ENCODE data around the gene TUFT1.

The TUFT1 gene

DNA sequence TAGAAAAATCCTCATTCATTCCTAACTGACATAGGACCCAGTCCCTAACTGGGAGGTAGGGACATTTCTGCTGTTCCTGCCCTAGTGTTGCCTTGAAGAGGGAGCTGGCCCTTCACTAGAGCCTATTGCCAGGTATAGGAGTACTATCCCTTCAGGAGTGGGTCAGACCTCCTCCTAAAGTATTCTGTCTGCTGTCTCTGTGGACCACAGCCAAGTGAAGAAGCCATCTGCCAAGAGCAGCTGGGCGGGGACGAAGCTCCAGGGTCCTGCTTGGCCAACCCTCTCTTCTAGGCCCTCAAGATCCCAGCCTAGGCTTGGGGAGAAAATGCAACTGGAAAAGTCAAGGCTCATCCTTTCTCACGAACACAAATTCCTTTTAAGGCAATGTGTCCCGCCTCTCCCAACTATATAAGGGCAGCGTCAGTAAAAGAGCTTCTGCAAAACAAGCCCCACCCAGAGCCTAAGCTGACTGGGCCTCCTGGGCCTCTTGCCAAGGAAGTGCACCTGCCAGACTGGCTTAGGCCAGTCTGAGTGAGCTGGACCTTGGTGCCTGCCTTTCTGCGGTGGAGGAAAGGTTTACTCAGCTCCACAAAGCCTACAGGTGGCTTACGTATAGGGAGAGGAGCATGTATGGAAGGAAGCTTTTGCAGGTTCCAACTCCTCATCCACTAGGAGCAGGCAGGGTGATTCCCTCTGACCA lies 638 bp upstream of the TUFT1 start:
- peak; percentile 15 to 38 for DNase-seq

DNA sequence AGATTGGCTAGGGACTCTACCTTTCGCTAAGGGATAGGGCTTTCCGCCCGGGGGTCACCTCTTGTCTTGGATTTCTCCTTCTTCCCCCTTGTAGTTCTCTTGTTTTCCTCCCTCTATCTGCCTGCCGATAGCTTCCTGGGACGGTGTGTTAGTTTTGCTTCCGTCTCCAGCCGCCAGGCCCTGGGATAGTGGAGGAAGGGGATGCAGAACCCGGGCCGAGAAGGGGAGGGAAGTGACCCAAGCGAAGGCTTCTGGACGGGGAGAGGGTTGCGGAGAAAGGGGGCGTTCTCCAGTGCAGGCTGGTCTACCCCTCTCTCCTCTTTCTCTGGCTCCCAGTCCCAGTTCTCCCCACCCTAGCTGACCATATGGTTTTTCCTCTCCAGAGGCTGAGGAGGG lies 871 bp downstream of the TUFT1 start:
- DNase-seq = peak in 1 of 2 experiments; percentile 24

DNA sequence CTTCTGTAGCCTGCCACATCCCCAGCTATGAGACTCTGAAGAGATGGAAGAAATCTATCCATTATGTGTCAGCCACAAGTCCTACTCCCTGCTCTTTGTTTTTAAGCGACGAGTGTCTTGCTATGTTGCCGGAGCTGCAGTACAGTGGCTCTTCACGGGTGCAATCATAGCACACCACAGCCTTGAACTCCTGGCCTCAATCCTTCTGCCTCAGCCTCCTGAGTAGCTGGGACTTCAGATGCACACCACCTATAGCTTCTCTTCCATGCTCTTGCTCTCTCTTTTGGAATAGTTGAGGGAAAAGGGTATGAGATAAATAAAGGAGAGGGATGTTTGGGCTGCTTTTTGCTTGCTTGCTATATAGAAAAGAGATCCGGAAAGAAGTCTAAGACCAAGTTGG lies 1.6 kb downstream of the TUFT1 start:
- no peak for DNase-seq

- DNase-seq = no peak
These were observed 2.6 kb downstream of the TUFT1 start for GRCh38 chr1:151542710-151543129.

- DNase-seq = no peak
These were observed 5.4 kb downstream of the TUFT1 start for GRCh38 chr1:151545542-151545941.

DNA sequence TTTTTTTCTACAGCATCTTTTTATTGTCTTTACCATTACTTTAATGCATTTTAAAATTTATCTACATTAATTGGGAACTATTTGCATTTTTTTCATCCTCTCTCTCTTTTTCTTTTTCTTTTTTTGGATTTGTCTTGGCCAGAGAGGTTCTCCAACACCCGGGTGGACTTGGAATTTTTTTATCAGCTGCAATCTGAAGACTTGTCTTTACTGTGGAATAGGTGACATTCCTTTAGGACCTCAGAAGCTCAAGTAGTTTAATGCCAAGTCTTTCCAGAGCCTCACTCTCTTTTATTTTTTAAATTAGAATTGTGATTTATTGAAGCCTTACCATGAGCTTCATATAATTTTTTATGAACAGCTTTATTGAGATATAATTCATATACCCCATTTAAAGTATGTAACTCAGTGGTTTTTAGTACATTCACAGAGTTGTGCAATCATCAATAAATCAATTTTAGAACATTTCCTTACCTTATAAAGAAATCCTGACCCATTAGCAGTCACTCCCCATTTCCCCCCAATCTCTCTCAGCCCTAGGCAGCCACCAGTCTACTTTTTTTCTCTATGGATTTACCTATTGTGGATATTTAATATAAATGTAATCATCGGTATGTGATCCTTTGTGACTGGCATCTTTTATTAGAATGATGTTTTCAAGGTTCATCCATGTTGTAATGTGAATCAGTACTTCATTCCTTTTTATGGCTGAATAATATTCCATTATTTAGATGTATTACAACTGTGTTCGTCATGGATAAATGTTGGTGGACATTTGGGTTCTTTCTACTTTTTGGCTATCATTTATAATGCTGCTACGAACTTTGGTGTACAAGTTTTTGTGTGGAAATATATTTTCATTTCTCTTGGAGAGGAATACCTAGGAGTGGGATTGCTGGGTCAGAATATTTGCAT lies 6.2 kb downstream of the TUFT1 start:
- DNase-seq = no peak

GRCh38 chr1:151547119-151547899 lies 7.2 kb downstream of the TUFT1 start:
- DNase-seq = no peak

DNA sequence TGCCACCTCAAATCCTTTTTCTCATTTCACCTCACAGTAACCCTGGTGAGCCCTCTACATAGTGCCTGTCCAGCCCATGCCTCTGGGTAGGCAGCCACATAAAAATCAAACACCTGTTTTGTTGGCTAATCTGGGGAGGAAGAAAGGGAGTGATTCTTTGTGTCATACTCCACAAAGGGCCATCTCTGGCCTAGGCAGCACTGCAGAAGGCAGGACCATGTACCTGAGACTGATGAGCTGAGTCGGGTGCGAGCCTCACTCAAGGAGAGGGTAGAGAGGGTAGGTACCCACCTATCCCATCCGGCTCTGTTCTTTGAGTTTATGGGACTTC lies 7.8 kb downstream of the TUFT1 start:
- no peak for DNase-seq

DNA sequence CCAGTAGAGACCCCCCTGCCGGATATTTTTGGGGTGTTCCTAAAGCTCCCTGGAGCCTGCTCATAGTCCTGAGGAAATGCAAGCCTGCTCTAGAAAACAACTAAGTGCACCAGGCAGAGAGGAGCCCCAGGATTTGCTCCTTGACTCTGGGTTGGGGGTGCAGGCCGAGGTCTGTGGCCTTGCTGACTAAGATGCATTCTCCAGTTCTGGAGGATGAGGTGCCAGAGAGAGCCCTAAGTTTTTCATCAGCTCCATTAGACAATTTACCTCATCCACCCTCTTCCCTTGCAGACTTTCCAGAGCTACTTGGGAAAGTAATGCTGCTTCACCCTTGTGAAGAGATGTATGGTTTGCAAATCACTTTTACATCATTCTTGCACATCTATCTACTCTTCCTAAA lies 9.1 kb downstream of the TUFT1 start:
- DNase-seq = no peak

GRCh38 chr1:151553659-151554058 lies 13.6 kb downstream of the TUFT1 start:
- no peak for DNase-seq

GRCh38 chr1:151556052-151556451 lies 15.9 kb downstream of the TUFT1 start:
- DNase-seq = no peak

GRCh38 chr1:151562661-151563060 lies 22.6 kb downstream of the TUFT1 start:
- no peak for DNase-seq

GRCh38 chr1:151563376-151563775 lies 23.3 kb downstream of the TUFT1 start:
- no peak for DNase-seq

DNA sequence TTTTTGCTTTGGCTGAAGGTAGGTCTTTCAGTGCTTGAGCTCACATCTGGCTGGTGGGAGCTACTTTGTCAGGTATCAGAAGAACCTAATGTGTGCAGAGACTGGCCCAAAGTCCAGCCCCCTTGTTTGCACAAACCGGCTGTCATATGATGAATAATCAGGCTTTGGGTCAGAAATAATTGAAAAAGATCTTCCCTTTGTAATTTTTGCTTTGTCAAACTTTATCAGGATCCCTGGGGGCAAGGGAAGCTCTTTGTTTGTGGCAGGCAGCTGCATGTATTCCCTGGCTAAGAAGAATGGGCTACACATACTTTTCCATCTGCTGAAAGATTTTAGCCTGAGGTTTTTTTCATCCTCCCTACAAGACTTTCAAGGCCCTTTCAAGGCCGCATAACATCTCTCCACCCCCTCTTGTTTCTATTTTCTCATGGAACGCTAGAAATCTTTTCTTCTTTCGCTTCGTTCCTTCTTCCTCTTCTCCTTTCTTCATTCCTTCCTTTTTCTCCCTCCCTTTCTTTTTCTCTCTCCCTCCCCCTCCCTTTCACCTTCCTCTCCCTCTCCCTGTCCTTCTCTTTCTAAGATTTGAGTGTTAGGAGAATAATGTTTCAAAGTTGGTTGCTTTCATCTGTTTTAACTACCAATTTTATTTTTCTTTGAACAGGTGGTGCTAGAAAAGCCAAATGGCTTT lies 25.5 kb downstream of the TUFT1 start:
- DNase-seq = no peak

DNA sequence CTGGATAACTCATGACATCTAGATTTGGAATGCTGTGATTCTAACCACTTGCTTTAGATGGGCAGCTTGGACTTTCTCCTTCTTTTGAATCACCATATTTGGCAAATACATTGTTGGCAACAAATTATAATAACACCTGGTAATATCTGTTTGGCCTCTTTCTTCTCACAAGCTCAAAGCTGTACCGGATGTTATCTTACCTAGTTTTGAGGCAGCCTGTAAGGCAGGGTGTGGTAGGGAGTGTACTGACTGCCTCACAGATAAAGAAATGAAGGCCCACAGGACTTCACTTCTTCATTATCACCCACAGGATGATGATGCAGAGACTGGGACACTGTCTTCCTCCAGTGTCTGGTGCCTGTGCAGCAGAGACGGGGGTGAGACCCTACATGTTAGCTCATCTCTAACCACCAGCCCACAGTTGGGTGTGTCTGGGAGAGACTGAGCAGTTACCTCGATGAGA lies 28.5 kb downstream of the TUFT1 start:
- no peak for DNase-seq

GRCh38 chr1:151570819-151571218 lies 30.7 kb downstream of the TUFT1 start:
- no peak for DNase-seq

DNA sequence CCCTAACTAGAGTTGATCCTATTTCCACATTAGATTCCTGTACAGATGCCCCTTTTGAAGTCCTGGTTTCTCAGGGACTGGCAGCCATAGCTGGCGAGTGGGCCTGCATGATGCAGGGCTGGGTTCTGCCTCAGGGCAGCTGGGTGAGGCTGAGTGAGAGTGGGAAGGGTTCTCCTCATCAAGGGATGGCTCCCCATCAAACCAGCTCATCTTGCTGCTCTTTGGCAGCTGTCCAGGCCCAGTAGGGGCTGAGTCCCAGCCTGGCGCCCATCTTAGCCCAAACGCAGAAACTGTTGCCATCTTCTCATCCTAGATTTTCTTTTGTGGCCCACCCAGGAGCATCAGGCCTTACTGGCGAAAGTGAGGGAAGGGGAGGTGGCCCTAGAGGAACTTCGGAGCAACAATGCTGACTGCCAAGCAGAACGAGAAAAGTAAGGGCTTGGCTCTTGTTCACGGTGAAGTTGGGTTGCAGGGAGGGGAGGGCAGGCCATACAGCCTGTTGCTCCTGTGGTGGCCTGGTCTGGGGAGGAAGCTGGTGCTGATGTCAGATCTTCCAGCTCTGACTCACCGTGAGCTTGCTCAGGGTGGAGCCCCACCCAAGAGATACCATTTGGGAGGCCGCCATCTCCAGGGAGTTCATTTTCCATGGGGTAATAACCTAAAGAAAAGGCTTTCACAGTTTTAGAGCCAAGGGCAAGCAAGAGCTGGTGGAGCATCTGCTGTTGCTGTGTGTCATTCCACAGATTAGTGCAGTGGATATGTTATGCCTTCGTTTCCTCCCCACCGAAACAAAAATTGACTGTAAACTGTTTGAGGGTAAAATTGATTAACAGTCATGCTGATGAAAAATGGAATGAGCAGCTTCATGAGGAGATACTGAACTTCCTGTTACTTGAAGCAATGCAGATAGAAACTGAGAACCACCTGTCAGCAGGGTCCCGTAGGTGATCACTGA lies 34.7 kb downstream of the TUFT1 start:
- DNase-seq = no peak

DNA sequence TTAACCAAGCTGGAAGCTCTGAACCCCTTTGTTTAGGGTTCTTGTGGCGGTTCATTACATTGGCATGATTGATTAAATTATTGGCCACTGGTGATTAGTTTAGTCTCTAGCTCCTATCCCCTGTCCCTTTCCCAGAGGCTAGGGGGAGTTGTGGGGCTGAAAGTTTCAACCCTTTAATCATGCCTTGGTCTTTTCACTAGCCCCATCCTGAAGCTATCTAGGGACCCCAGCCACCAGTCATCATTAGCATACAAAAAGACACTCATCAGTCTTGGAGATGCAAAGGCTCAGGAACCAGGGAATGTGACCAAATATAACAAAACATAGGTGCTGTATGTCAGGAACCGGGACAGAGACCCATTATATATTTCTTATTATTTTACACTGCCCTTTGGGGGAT lies 37.1 kb downstream of the TUFT1 start:
- DNase-seq = no peak

- DNase-seq = no peak
These were observed 38.8 kb downstream of the TUFT1 start for GRCh38 chr1:151578941-151579340.

DNA sequence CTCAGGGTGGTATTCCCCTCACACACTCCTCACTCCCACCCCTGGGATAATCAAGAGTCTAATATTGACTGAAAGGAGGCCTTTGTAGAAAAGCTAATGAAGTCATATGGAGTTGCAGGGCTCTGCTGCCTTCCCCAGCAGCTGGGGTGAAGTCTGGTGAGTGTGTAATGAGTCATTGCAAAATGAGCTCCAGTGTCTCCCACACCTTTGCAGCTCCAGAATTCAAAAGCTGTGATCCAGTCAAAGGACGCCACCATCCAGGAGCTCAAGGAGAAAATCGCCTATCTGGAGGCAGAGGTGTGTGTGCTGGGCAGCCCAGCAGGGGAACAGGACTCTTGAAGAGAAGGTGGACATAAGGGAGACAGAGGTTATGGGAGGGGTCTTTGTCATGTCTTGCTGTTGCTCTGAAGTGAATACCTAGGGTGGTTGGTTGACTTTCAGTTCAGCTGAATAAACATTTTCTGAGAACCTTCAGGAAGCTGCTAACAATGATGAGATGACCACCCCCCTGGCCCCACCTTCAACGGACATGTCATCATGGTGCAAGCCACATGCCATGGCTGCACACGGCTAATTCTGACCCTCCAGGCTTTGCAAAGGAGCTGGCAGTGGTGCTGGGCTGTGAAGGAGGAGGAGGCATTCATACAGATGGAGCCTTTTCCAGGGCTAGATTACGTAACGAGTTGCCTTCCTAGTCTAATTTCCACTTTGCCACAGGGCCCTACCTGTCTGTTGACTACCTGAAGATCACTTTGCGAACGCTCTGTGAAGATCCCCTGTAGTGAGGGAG lies 39.5 kb downstream of the TUFT1 start:
- no peak for DNase-seq

GRCh38 chr1:151581451-151581850 lies 41.3 kb downstream of the TUFT1 start:
- no peak for DNase-seq

Measured in Kasumi-1 (cell line).